ENCODE measurements around the gene P2RY2.

DNA sequence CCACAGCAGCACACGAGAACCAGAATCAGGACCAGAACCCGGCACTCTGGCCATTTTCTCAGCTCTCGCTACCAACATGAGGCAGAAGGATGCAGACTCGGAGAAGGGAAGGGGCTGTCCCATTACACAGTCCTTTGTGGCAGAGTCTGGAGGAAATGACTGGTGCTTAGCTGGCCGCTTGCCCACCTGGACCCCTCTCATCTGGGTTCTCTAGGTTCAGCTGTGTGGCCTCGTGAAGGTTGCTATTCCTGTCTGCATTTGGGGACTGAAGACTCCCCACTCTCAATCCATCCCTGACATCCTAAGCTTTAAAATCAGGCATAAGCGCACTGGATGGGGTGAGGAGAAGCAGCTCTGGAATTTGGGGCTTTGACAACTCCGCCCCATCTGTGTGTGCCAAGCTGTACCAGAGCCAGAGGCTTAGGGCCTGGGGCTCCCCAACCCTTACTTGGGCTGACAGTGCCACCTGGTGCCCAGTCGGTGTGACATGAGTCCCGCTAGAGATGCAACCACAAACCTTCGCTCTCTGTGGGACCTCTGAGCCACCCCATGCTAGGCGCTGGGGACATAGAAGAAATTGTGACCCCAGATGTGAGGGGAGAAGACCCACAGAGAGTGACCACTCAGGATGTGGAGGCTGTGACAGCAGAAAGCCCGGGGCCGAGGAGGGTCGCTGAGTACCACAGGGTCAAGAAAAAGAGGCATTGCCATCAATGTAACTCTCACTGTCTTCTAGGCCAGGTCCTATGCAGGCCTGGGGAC lies 40.1 kb upstream of the P2RY2 start:
- TF ChIP-seq, protein P1, sequence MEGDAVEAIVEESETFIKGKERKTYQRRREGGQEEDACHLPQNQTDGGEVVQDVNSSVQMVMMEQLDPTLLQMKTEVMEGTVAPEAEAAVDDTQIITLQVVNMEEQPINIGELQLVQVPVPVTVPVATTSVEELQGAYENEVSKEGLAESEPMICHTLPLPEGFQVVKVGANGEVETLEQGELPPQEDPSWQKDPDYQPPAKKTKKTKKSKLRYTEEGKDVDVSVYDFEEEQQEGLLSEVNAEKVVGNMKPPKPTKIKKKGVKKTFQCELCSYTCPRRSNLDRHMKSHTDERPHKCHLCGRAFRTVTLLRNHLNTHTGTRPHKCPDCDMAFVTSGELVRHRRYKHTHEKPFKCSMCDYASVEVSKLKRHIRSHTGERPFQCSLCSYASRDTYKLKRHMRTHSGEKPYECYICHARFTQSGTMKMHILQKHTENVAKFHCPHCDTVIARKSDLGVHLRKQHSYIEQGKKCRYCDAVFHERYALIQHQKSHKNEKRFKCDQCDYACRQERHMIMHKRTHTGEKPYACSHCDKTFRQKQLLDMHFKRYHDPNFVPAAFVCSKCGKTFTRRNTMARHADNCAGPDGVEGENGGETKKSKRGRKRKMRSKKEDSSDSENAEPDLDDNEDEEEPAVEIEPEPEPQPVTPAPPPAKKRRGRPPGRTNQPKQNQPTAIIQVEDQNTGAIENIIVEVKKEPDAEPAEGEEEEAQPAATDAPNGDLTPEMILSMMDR (IDR thresholded peaks at IDR 0.05; ENCODE audit: insufficient read depth, low read length, poor library complexity, severe bottlenecking), result peak; percentile 85
- no peak for TF ChIP-seq EZH2phosphoT487 (conservative IDR thresholded peaks at IDR 0.05; ENCODE audit: low read length)

Data from SU-DHL-6 (cell line).